GM12878 (cell line): ENCODE data around the gene NDUFA12. TPM values are rescaled to one million over a fixed set of nuclear protein-coding genes. Genes with fewer than 3 reads are reported as not detected.

ENCODE experiments used
- ATAC-seq: fragments of 200-7000 bp; cut with Tn5 transposase; 3 replicates; pipeline ENCODE4 v1.9.1; 2020; ENCODE audit warnings: mild to moderate bottlenecking, moderate library complexity
- BruUV-seq: library from RNA; stranded (reverse); fragments of 400-500 nt; replicated peaks from 2 replicates; lab custom pipeline; 2021; lab: Mats Ljungman, UMichigan
- CTCF ChIA-PET: fragments of 300-600 bp; sonication (Branson Sonifier 250); formaldehyde crosslinking; extraction: SDS; loops from one replicate; lab custom pipeline; 2021; ENCODE audit warnings: inconsistent platforms; lab: Yijun Ruan, JAX
- POLR2A ChIA-PET: fragments of 350-600 bp; formaldehyde crosslinking; extraction: SDS; loops from one replicate; lab custom pipeline; 2021; ENCODE audit warnings: inconsistent platforms; lab: Charles Lee
- RAD21 ChIA-PET: fragments of 300-600 bp; sonication (Branson Sonifier 250); formaldehyde crosslinking; loops from one replicate; lab custom pipeline; 2023; ENCODE audit warnings: antibody characterized with exemption; ENCODE audit not compliant: unreplicated experiment; lab: Charles Lee
- SMC1A ChIA-PET: fragments of 300-600 bp; sonication (Branson Sonifier 250); formaldehyde crosslinking; loops from one replicate; lab custom pipeline; 2023; ENCODE audit not compliant: unreplicated experiment, uncharacterized antibody; lab: Charles Lee
- DNase-seq: peaks from one replicate; pipeline ENCODE4 v3.0.0-alpha.2; 2011; ENCODE audit warnings: low read depth, low spot score
- FAIRE-seq: peaks from 3 replicates; lab custom pipeline; 2011; peaks lifted over from hg19 to GRCh38; lab: Jason Lieb, UNC
- H2AFZ ChIP-seq: 2 replicates; pipeline ENCODE4 v1.6.0; 2011; ENCODE audit warnings: low read depth, low read length, control low read depth; ENCODE audit not compliant: control insufficient read depth
- H3K27ac ChIP-seq: 2 replicates; pipeline ENCODE4 v1.5.1; 2011; ENCODE audit warnings: control low read depth; ENCODE audit not compliant: control insufficient read depth, insufficient read depth
- H3K27me3 ChIP-seq, 2 experiments: replicated peaks in 1 of 2; 2 replicates each; pipeline versions ENCODE4 v1.6.0 to v1.6.1; 2011; ENCODE audit warnings: low read length in 1 of 2; ENCODE audit not compliant: control insufficient read depth in 2 of 2, insufficient read depth in 2 of 2
- H3K36me3 ChIP-seq, 2 experiments: 2 replicates each; pipeline ENCODE4 v1.5.1; 2011; ENCODE audit warnings: low read length in 1 of 2; ENCODE audit not compliant: control insufficient read depth in 2 of 2, insufficient read depth in 2 of 2
- H3K4me1 ChIP-seq: 2 replicates; pipeline ENCODE4 v1.6.1; 2011; ENCODE audit warnings: mild to moderate bottlenecking, low read length, moderate library complexity, mixed read lengths; ENCODE audit not compliant: control insufficient read depth, insufficient read depth
- H3K4me2 ChIP-seq: 2 replicates; pipeline ENCODE4 v1.6.0; 2011; ENCODE audit warnings: control low read depth; ENCODE audit not compliant: control insufficient read depth, insufficient read depth
- H3K4me3 ChIP-seq: fragments of 200-600 bp; sonication (generic); 2 replicates; pipeline ENCODE4 v1.5.1; 2016
- H3K79me2 ChIP-seq: 2 replicates; pipeline ENCODE4 v1.6.0; 2011; ENCODE audit warnings: low read length; ENCODE audit not compliant: control insufficient read depth, insufficient read depth
- H3K9ac ChIP-seq: 2 replicates; pipeline ENCODE4 v1.8.0; 2011; ENCODE audit warnings: low read length, control low read depth, mixed read lengths; ENCODE audit not compliant: control insufficient read depth, insufficient read depth
- H3K9me3 ChIP-seq: replicated peaks from 3 replicates; pipeline ENCODE4 v1.5.1; 2011; ENCODE audit warnings: mild to moderate bottlenecking, low read length; ENCODE audit not compliant: control insufficient read depth, insufficient read depth
- H4K20me1 ChIP-seq: 2 replicates; pipeline ENCODE4 v1.6.0; 2011; ENCODE audit not compliant: control insufficient read depth, insufficient read depth
- BACH1 ChIP-seq: fragments of 450-650 bp; IDR thresholded peaks from 2 replicates; pipeline ENCODE4 v1.6.1; 2017; ENCODE audit warnings: mild to moderate bottlenecking, borderline replicate concordance
- ESRRA ChIP-seq: IDR thresholded peaks from 2 replicates; pipeline ENCODE4 v1.6.1; 2012; ENCODE audit warnings: mild to moderate bottlenecking, low read length, improper control_type of control experiment
- FOS ChIP-seq: IDR thresholded peaks from 3 replicates; pipeline ENCODE4 v1.6.1; 2011; ENCODE audit warnings: borderline replicate concordance; ENCODE audit not compliant: insufficient read length; ENCODE audit errors: extremely low read depth
- GABPA ChIP-seq: IDR thresholded peaks from 2 replicates; pipeline ENCODE4 v1.6.1; 2014; ENCODE audit warnings: antibody characterized with exemption, low read depth, mild to moderate bottlenecking, inconsistent platforms
- KLF5 ChIP-seq: fragments of 450-650 bp; IDR thresholded peaks from 2 replicates; pipeline ENCODE4 v1.6.1; 2014; ENCODE audit warnings: mild to moderate bottlenecking; ENCODE audit not compliant: partially characterized antibody
- MYB ChIP-seq: fragments of 150-350 bp; IDR thresholded peaks from 2 replicates; pipeline ENCODE4 v1.6.1; 2014; ENCODE audit warnings: mild to moderate bottlenecking, low read depth, low read length, borderline replicate concordance
- RELA ChIP-seq: fragments of 450-650 bp; IDR thresholded peaks from 2 replicates; pipeline ENCODE4 v1.8.0; 2014; ENCODE audit warnings: borderline replicate concordance; ENCODE audit not compliant: partially characterized antibody
- TCF7 ChIP-seq: IDR thresholded peaks from 2 replicates; pipeline ENCODE4 v1.6.1; 2014; ENCODE audit warnings: antibody characterized with exemption, borderline replicate concordance
- ZNF384 ChIP-seq: IDR thresholded peaks from 2 replicates; pipeline ENCODE4 v1.6.1; 2012; ENCODE audit warnings: low read depth, mild to moderate bottlenecking, low read length, improper control_type of control experiment, borderline replicate concordance
- WGBS: methylation state at CpG from one replicate; pipeline ENCODE4 v1.1.6; 2016; ENCODE audit warnings: low lambda C conversion rate; ENCODE audit not compliant: insufficient replicate concordance, insufficient coverage; ENCODE audit errors: missing lambda C conversion rate; 5-methylcytosine and 5-hydroxymethylcytosine counted together
- in situ Hi-C: fragments of 300-500 bp; cut with MboI; formaldehyde crosslinking; loops from 9 replicates; pipeline ENCODE4 v1.14.3; 2018; ENCODE audit warnings: mixed read lengths
- intact Hi-C: fragments of 100-400 bp; cut with micrococcal nuclease; formaldehyde crosslinking; loops from one replicate; pipeline ENCODE4 v1.14.2; 2022; ENCODE audit not compliant: unreplicated experiment
- polyA plus RNA-seq, 11 experiments: library from polyadenylated mRNA; depleted of rRNA in 4 of 11; unstranded in 6 of 11; stranded (reverse) in 5 of 11; fragments of >200 nt; fragmentation: Nextera tagmentation in 4 of 11; fragmentation: Illumina TruSeq in 1 of 11; extraction: Ambion mirVana in 4 of 11; extraction: Trizol in 1 of 11; gene quantifications; 1 replicate in 1 of 11; 2 replicates in 10 of 11; pipeline versions ENCODE4 v1.2.1 to v1.2.3, GENCODE V29; 2011 to 2016; ENCODE audit warnings: inconsistent platforms in 2 of 11, missing spikeins in 2 of 11, low read depth in 1 of 11
- total RNA-seq, 4 experiments: library from RNA; depleted of rRNA in 3 of 4; stranded (reverse); fragments of >200 nt in 3 of 4; fragmentation: Illumina TruSeq in 1 of 4; extraction: Trizol in 1 of 4; gene quantifications; 2 replicates each; pipeline versions ENCODE4 v1.2.1 to v1.2.3, GENCODE V29; 2013 to 2021
- TF ChIP-seq, protein P1 (sequence below): fragments of 450-650 bp; IDR thresholded peaks from 2 replicates; pipeline ENCODE4 v1.6.1; 2017; ENCODE audit warnings: mild to moderate bottlenecking, moderate library complexity
- TF ChIP-seq, protein P2 (sequence below): fragments of 450-650 bp; IDR thresholded peaks from 2 replicates; pipeline ENCODE4 v1.6.1; 2017; ENCODE audit warnings: mild to moderate bottlenecking, moderate library complexity
- TF ChIP-seq, protein P3 (sequence below), 3 experiments: IDR thresholded peaks in 2 of 3; conservative IDR thresholded peaks in 1 of 3; 2 replicates each; pipeline ENCODE4 v1.5.1; 2011; ENCODE audit warnings: low read depth in 3 of 3, low read length in 3 of 3, mild to moderate bottlenecking in 3 of 3, control low read depth in 2 of 3, moderate library complexity in 2 of 3, inconsistent platforms in 1 of 3, mixed read lengths in 1 of 3; ENCODE audit not compliant: control insufficient read depth in 2 of 3, insufficient read depth in 1 of 3; ENCODE audit errors: extremely low read depth in 1 of 3
- TF ChIP-seq, protein P4 (sequence below): fragments of 150-350 bp; IDR thresholded peaks from 2 replicates; pipeline ENCODE4 v1.6.1; 2014; ENCODE audit warnings: mild to moderate bottlenecking, low read depth, low read length

Gene NDUFA12
- total and polyA plus RNA-seq, 10 of the 15 experiments (the other 5 are each of a cell fraction or from before 2014, with no cell fraction given), result 141 to 1,021 (median 295) TPM

DNA sequence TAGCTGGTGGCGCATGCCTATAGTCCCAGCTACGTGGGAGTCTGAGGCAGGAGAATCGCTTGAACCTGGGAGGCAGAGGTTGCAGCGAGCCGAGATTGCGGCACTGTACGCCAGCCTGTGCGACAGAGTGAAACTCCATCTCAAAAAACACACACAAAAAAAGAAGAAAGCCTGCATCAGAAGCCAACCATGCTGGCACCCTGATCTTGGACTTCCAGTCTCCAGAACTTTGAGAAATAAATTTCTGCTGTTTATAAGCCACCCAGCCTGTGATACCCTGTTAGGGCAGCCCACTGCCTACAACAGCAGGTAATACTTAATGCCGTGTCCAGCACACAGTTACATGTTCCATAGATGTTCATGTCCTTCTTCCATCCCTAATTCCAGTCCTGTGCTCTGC, 62.7 kb downstream of the NDUFA12 start:
- H3K4me2 ChIP-seq, result no peak overlapping the region
- H3K4me1 ChIP-seq, result no peaks in the 10 kb centered on the region
- no peak for DNase-seq
- over 99% methylated on average over 9 of the region's 9 CpGs for WGBS
- no peaks in the 10 kb centered on the region for H3K27me3 ChIP-seq
- no peaks in the 10 kb centered on the region for H4K20me1 ChIP-seq
- ChIA-PET POLR2A (no interaction called here), SMC1A (no interaction called here), CTCF (no interaction called here), RAD21 (no interaction called here)
- no peaks in the 10 kb centered on the region for H3K79me2 ChIP-seq
- H3K9me3 ChIP-seq, result no peaks in the 10 kb centered on the region
- in situ Hi-C loops (no loop called here), intact Hi-C loops (no loop called here)
- no TSS peak for BruUV-seq
- ATAC-seq, result no peak
- H3K27ac ChIP-seq, result no peak overlapping the region
- FAIRE-seq, result no peak
- no peak overlapping the region for H3K4me3 ChIP-seq
- H3K36me3 ChIP-seq, result no peaks in the 10 kb centered on the region
- H2AFZ ChIP-seq, result no peak overlapping the region
- no peak overlapping the region for H3K9ac ChIP-seq
- TF ChIP-seq FOS, result no peak
- TF ChIP-seq GABPA, result no peak
- TF ChIP-seq BACH1, result no peak
- TF ChIP-seq, protein P1, sequence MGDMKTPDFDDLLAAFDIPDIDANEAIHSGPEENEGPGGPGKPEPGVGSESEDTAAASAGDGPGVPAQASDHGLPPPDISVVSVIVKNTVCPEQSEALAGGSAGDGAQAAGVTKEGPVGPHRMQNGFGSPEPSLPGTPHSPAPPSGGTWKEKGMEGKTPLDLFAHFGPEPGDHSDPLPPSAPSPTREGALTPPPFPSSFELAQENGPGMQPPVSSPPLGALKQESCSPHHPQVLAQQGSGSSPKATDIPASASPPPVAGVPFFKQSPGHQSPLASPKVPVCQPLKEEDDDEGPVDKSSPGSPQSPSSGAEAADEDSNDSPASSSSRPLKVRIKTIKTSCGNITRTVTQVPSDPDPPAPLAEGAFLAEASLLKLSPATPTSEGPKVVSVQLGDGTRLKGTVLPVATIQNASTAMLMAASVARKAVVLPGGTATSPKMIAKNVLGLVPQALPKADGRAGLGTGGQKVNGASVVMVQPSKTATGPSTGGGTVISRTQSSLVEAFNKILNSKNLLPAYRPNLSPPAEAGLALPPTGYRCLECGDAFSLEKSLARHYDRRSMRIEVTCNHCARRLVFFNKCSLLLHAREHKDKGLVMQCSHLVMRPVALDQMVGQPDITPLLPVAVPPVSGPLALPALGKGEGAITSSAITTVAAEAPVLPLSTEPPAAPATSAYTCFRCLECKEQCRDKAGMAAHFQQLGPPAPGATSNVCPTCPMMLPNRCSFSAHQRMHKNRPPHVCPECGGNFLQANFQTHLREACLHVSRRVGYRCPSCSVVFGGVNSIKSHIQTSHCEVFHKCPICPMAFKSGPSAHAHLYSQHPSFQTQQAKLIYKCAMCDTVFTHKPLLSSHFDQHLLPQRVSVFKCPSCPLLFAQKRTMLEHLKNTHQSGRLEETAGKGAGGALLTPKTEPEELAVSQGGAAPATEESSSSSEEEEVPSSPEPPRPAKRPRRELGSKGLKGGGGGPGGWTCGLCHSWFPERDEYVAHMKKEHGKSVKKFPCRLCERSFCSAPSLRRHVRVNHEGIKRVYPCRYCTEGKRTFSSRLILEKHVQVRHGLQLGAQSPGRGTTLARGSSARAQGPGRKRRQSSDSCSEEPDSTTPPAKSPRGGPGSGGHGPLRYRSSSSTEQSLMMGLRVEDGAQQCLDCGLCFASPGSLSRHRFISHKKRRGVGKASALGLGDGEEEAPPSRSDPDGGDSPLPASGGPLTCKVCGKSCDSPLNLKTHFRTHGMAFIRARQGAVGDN, result no peak
- TF ChIP-seq RELA, result no peak
- TF ChIP-seq ZNF384, result no peak
- TF ChIP-seq, protein P2, sequence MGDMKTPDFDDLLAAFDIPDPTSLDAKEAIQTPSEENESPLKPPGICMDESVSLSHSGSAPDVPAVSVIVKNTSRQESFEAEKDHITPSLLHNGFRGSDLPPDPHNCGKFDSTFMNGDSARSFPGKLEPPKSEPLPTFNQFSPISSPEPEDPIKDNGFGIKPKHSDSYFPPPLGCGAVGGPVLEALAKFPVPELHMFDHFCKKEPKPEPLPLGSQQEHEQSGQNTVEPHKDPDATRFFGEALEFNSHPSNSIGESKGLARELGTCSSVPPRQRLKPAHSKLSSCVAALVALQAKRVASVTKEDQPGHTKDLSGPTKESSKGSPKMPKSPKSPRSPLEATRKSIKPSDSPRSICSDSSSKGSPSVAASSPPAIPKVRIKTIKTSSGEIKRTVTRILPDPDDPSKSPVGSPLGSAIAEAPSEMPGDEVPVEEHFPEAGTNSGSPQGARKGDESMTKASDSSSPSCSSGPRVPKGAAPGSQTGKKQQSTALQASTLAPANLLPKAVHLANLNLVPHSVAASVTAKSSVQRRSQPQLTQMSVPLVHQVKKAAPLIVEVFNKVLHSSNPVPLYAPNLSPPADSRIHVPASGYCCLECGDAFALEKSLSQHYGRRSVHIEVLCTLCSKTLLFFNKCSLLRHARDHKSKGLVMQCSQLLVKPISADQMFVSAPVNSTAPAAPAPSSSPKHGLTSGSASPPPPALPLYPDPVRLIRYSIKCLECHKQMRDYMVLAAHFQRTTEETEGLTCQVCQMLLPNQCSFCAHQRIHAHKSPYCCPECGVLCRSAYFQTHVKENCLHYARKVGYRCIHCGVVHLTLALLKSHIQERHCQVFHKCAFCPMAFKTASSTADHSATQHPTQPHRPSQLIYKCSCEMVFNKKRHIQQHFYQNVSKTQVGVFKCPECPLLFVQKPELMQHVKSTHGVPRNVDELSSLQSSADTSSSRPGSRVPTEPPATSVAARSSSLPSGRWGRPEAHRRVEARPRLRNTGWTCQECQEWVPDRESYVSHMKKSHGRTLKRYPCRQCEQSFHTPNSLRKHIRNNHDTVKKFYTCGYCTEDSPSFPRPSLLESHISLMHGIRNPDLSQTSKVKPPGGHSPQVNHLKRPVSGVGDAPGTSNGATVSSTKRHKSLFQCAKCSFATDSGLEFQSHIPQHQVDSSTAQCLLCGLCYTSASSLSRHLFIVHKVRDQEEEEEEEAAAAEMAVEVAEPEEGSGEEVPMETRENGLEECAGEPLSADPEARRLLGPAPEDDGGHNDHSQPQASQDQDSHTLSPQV, result no peak
- TF ChIP-seq, protein P3, sequence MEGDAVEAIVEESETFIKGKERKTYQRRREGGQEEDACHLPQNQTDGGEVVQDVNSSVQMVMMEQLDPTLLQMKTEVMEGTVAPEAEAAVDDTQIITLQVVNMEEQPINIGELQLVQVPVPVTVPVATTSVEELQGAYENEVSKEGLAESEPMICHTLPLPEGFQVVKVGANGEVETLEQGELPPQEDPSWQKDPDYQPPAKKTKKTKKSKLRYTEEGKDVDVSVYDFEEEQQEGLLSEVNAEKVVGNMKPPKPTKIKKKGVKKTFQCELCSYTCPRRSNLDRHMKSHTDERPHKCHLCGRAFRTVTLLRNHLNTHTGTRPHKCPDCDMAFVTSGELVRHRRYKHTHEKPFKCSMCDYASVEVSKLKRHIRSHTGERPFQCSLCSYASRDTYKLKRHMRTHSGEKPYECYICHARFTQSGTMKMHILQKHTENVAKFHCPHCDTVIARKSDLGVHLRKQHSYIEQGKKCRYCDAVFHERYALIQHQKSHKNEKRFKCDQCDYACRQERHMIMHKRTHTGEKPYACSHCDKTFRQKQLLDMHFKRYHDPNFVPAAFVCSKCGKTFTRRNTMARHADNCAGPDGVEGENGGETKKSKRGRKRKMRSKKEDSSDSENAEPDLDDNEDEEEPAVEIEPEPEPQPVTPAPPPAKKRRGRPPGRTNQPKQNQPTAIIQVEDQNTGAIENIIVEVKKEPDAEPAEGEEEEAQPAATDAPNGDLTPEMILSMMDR (IDR thresholded peaks at IDR 0.05 in 2 of 3, conservative IDR thresholded peaks at IDR 0.05 in 1 of 3; ENCODE audit: control insufficient read depth in 2 of 3, extremely low read depth in 1 of 3, insufficient read depth in 1 of 3, low read depth in 3 of 3, low read length in 3 of 3), result no peak
- no peak for TF ChIP-seq KLF5
- TF ChIP-seq TCF7, result no peak
- TF ChIP-seq, protein P4, sequence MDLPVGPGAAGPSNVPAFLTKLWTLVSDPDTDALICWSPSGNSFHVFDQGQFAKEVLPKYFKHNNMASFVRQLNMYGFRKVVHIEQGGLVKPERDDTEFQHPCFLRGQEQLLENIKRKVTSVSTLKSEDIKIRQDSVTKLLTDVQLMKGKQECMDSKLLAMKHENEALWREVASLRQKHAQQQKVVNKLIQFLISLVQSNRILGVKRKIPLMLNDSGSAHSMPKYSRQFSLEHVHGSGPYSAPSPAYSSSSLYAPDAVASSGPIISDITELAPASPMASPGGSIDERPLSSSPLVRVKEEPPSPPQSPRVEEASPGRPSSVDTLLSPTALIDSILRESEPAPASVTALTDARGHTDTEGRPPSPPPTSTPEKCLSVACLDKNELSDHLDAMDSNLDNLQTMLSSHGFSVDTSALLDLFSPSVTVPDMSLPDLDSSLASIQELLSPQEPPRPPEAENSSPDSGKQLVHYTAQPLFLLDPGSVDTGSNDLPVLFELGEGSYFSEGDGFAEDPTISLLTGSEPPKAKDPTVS, result no peak
- no peak for TF ChIP-seq ESRRA
- TF ChIP-seq MYB, result no peak
